Inferior parietal cortex (tissue), 1 donor: ENCODE results near the gene KCNJ4.

Experiments
- DNase-seq: peaks from one replicate; pipeline ENCODE4 v3.0.0-alpha.2; 2016; ENCODE audit errors: extremely low spot score

KCNJ4 gene

GRCh38 chr22:38431266-38432010, 23.6 kb downstream of the KCNJ4 start:
- no peak for DNase-seq

- no peak for DNase-seq
Observed at GRCh38 chr22:38429499-38430068, 25.4 kb downstream of the KCNJ4 start.

DNA sequence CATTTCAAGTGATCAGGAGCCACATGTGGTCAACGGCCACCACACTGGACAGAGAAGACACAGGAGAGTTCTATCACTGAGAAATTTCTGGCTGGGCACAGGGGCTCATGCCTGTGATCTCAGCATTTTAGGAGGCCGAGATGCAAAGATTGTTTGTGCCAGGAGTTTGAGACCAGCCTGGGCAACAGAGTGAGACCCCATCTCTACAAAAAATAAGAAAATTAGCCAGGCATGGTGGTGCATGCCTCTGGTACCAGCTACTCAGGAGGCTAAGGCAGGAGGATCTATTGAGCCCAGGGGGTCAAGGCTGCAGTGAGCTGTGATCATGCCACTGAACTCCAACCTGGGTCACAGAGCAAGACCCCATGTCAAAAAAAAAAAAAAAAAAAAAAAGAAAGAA, 26.3 kb downstream of the KCNJ4 start:
- no peak for DNase-seq

GRCh38 chr22:38427940-38428339, 27.1 kb downstream of the KCNJ4 start:
- no peak for DNase-seq

GRCh38 chr22:38427465-38427864, 27.5 kb downstream of the KCNJ4 start:
- DNase-seq, result no peak

GRCh38 chr22:38426628-38427027, 28.4 kb downstream of the KCNJ4 start:
- DNase-seq, result no peak

DNA sequence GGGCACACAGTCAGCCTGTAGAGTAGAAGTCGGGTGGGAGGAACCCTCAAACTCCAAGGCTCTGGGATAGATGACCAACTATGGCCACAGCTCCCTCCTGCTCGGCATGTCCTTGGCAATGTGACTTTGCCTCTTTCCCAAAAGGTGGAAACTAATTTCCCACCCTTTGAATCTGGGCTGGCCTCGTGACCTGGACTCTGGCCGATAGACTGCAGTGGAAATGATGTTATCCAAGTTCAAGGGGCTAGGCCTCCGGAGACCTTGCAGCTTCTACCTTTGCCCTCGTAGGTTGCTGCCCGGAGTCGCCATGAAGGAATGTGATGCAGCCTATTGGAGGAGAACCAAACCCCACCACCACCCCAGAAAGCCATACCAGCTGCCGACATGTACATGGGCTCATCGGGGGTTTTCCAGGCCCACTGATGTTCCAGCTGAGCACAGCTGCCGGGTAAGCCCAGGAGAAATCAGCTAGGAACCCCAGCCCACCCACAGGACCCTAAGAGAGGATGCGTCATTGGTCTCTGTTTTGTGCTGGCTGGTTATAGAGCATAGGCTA, 30.4 kb downstream of the KCNJ4 start:
- DNase-seq, result no peak

GRCh38 chr22:38423512-38424503, 31.2 kb downstream of the KCNJ4 start:
- no peak for DNase-seq

DNA sequence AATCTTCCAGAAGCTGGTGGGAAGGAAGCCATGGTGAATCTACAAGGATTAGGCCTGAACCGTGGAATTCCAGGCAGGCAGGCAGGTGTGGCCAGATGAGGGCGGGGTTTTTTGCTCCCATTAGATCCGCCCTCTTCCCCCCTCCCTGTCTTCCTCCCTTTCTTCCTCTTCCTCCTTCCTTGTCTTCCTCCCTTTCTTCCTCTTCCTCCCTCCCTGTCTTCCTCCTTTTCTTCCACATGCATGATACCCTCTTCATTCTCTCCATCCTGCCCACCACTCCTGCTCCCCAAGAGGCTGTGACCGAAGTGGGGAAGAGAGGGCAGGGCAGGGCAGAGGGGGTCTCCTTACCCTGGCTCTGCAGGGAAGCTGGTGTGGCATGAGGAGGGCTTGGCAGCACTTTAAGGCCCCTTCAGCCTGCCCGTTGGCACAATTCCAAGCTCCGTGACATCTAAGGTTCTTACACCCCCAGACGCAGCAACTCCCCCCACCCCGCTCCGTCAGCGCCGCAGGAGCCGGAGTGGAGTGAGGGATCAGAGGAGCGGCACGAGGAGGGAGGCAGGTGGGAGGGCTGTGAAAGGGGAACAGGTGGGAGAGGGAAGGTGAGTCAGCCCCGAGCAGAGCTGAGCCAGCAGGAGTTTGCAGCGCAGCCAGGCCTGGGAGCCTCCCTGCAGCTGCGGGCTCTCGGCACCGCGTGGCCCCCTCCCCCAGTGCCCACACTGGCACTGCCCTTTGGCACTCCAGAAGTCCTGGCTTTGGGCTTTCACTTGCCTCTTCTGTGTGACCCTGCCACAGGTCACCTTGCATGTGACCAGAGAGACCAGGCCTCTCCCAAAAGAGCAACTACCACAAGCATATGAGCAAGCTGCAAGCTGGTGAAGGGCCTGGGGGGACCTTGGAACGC, 32.1 kb downstream of the KCNJ4 start:
- DNase-seq, result no peak

GRCh38 chr22:38420734-38421133, 34.3 kb downstream of the KCNJ4 start:
- DNase-seq, result no peak

DNA sequence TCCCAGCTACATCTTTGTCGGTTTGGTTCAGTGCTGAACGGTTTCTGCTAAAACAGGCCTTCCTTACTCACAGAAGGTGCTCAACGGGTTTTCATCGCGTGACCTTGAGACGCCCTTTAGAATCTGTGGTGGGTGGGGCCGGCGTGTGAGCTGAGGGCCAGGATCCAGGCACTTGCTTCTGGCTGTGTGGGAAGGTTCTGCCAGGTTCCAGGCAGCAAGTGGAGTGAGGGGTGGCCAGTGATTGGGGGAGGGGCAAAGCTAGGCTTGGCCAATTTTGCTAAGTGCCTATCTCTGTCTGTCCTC, 35.2 kb downstream of the KCNJ4 start:
- no peak for DNase-seq

DNA sequence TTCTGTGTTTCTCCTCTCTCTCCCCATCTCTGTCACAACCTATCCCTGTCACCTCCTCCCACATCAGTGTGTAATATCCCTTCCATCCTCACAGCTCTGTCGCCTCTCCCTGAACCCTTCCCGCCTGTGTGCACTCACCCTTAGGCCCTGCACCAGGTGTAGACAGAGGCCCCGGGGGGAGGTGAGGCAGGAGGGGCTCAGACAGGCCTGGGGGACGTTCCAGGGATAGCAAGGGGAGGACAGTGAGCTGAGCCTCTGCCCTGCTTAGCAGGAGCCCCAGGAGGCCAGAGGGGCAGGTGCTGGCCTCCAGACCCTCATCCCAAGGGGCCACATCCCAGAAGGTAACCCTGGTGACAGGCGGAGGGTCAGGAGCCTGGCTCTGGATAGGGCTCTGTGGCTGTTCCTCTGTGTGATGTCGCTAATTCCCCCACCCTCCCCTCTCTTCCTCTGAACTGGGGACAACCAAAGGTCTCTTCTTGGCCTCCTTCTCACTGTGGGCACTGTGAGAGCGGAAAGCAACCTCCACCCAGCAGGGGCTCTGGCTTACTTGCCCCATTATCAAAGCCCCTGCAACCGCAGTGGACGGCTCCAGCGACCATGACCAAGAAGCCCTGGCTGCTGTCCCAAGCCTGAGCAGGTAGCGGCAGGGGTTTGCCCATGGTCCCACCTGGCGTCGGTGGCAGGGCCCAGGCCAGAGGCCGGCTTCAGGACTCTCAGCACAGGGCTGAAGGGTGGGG, 35.7 kb downstream of the KCNJ4 start:
- DNase-seq, result no peak

- DNase-seq, result no peak
Observed at GRCh38 chr22:38418589-38418988, 36.4 kb downstream of the KCNJ4 start.

DNA sequence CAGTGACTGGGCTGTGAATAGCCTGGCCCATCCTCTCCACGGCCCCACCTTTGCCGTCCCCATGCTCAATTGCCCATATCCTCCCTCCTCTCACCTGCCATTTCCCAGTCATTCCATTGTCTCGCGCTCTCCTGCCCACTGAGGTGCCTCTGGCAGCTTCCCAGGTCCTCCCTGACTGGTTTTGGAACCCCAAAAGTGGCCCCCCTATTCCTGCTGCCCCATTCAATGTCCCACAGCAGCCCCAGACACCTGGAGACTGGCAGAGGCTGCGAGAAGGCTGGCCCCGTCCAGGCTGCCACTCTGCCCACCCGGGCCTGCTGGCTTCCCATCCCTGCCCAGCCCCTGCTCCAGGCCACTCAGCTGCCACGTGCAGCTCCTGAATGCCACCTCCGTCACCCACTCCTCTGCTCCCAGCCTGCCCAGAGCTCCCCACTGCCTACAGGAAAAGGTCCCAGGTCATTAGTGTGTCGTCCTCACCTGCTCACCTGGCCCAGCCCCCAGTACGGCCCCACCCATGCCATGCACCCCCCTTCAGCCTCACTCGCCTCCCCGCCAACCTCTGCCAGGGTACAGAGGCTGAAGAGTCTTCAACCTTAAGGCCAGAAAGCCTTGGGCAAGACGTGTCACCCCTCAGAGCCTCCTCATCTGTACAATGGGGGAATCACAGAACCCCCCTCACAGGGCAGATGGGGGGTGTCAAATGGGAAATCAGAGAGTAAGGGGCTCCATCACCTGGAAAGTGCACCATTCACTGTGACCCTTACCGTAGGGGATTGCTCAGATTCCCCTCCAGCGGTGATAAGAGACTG, 37.5 kb downstream of the KCNJ4 start:
- no peak for DNase-seq

- no peak for DNase-seq
Observed at GRCh38 chr22:38416621-38417251, 38.3 kb downstream of the KCNJ4 start.

DNA sequence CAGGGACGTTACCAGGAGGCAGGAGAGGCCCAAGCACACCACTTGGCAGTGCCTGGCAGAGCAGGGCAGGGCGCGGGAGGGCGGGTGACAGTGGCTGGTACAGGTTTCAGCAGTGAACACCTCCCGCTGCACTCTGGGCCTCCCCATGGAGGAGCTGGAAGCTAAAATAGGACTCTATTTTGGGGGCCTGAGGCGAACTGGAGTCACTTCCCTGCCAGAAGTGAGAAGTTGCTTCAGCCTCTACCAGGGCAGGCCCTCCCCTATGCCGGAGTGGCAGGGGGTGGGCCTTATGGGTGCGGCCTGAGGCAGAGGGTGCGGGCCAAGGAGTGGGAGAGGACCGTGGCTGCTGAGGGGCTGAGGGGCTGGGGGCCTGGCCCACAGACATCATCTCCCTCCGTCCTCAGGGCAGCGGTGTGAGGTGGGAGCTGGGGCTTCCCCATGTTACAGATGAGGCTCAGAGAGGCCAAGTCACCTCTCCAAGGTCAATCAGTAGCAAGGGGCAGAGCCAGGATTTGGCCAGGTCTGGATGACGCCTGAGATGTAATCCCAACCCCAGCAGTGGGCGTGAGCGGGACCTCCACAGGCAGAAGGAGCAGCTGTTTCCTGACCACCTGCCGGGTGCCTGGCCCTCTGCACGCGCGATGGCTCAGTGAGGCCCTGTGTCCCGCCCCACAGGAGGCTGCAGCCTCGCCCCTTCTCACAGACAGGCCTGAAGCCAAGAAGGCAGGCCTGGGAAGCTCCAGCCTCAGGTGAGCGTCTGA, 39.3 kb downstream of the KCNJ4 start:
- no peak for DNase-seq

GRCh38 chr22:38415046-38415445, 40.0 kb downstream of the KCNJ4 start:
- no peak for DNase-seq

DNA sequence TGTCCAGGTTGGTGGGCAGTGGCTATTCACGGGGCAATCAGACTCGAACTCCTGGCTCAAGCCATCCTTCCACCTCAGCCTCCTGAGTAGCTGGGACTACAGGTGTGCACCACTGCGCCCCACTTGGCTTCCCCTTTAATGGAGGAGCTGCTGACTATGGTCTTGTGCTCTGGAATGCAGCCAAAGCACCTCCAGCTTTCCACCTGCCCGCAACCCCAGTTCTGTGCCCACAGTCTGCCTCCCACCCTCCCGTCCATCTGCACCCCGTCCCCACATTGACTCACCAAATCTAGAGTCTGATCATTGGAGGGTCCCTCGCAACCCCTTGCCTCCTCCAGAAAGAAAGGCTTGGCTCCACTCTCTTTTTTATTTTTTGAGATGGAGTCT, 41.0 kb downstream of the KCNJ4 start:
- no peak for DNase-seq
